Measurements from ENCODE around the gene ADCY4. TPM values are rescaled to one million over a fixed set of nuclear protein-coding genes. Genes with fewer than 3 reads are reported as not detected.
"Not testable (repeated sequence)": the region's sequence is repeated elsewhere in the genome, so short reads cannot be mapped to it uniquely, and the experiment has no call there.

The ADCY4 gene
- total and polyA plus RNA-seq, 2 donors = 1.9 to 17.6 TPM

DNA sequence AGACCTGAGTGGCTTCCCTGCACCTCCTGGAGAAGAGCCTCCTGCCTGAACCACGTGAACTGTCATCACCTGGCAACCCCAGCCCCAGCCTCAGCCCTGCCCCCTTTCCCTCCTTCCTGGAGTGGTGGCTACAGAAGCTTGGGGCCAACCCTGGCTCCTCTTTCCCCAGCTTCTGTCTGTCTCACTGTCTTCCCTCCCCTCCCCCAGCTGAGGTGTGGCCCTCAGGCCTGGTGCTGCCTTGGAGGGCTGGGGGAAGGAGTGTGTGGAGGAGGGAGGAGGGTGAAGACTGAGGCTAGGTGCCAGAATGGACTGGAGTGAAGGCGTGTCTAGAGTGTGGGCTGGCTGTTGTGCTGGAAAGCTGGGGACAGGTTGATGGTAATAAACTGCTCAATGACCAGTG lies 42.8 kb upstream of the ADCY4 start:
- Histone ChIP-seq H3K27ac (ENCODE audit: low read depth in 1 of 2, low read length in 1 of 2) (no peak overlapping the region), H3K36me3 (ENCODE audit: control insufficient read depth in 2 of 2, insufficient read depth in 2 of 2, low read length in 1 of 2) (peaks cover 0 to 2% of the 10 kb centered on the region in 2 donors), H3K27me3 (ENCODE audit: control insufficient read depth in 2 of 2, insufficient read depth in 1 of 2, low read length in 1 of 2) (no peaks in the 10 kb centered on the region), H3K9me3 (ENCODE audit: control insufficient read depth in 2 of 2, insufficient read depth in 1 of 2, low read length in 1 of 2) (no peaks in the 10 kb centered on the region), H3K4me3 (ENCODE audit: low read length in 2 of 2) (no peak overlapping the region), H3K4me1 (ENCODE audit: control insufficient read depth in 2 of 2, insufficient read depth in 2 of 2, low read length in 2 of 2) (peaks cover 0 to 23% of the 10 kb centered on the region in 2 donors)
- peak in 5 of 9 donors; percentile 19 to 58 (median 33) for DNase-seq (ENCODE audit: low read depth in 6 of 9, low spot score in 9 of 9)
- WGBS = 48% methylated on average over 2 of the region's 2 CpGs

DNA sequence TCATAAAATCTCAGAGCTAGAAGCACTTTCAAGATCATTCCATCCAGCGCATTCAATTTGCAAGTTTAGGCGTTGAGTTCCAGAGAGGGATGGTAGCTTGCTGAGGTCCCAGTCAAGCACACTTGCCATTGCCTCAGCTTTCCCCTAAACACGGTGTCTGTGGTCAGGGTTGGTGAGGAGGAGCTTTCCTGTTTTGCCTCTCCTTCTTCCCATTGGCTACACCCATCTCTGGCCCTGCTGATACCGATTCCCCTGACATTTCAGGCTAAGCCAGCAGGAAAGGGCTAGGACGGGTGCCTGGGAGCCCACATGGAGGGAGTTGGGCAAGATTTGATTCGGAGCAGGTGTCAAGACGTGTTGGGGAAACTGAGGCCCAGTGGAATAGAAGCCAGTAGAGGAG lies 42.3 kb upstream of the ADCY4 start:
- DNase-seq (ENCODE audit: low read depth in 6 of 9, low spot score in 9 of 9) = no peak
- WGBS = 79% methylated on average over 7 of the region's 7 CpGs
- Histone ChIP-seq H3K4me3 (ENCODE audit: low read length in 2 of 2) (no peak overlapping the region), H3K4me1 (ENCODE audit: control insufficient read depth in 2 of 2, insufficient read depth in 2 of 2, low read length in 2 of 2) (peaks cover 0 to 23% of the 10 kb centered on the region in 2 donors), H3K27ac (ENCODE audit: low read depth in 1 of 2, low read length in 1 of 2) (no peak overlapping the region), H3K36me3 (ENCODE audit: control insufficient read depth in 2 of 2, insufficient read depth in 2 of 2, low read length in 1 of 2) (peaks cover 0 to 2% of the 10 kb centered on the region in 2 donors), H3K27me3 (ENCODE audit: control insufficient read depth in 2 of 2, insufficient read depth in 1 of 2, low read length in 1 of 2) (no peaks in the 10 kb centered on the region), H3K9me3 (ENCODE audit: control insufficient read depth in 2 of 2, insufficient read depth in 1 of 2, low read length in 1 of 2) (no peaks in the 10 kb centered on the region)

- DNase-seq (ENCODE audit: low read depth in 6 of 9, low spot score in 9 of 9) = no peak
- Histone ChIP-seq H3K36me3 (ENCODE audit: control insufficient read depth in 2 of 2, insufficient read depth in 2 of 2, low read length in 1 of 2) (peaks cover 0 to 2% of the 10 kb centered on the region in 2 donors), H3K4me3 (ENCODE audit: low read length in 2 of 2) (no peak overlapping the region), H3K27ac (ENCODE audit: low read depth in 1 of 2, low read length in 1 of 2) (no peak overlapping the region), H3K4me1 (ENCODE audit: control insufficient read depth in 2 of 2, insufficient read depth in 2 of 2, low read length in 2 of 2) (peaks cover 0 to 23% of the 10 kb centered on the region in 2 donors), H3K9me3 (ENCODE audit: control insufficient read depth in 2 of 2, insufficient read depth in 1 of 2, low read length in 1 of 2) (no peaks in the 10 kb centered on the region), H3K27me3 (ENCODE audit: control insufficient read depth in 2 of 2, insufficient read depth in 1 of 2, low read length in 1 of 2) (no peaks in the 10 kb centered on the region)
- WGBS = 85% methylated on average over 16 of the region's 16 CpGs
Measured at GRCh38 chr14:24376448-24377070, 41.7 kb upstream of the ADCY4 start.

- peaks cover 0 to 39% of the 10 kb centered on the region in 2 donors for H3K4me1 ChIP-seq (ENCODE audit: control insufficient read depth in 2 of 2, insufficient read depth in 2 of 2, low read length in 2 of 2)
- H3K4me3 ChIP-seq (ENCODE audit: low read length in 2 of 2) = no peak overlapping the region
- H3K27ac ChIP-seq (ENCODE audit: low read depth in 1 of 2, low read length in 1 of 2) = no peak overlapping the region
- H3K27me3 ChIP-seq (ENCODE audit: control insufficient read depth in 2 of 2, insufficient read depth in 1 of 2, low read length in 1 of 2) = peaks cover 3 to 13% of the 10 kb centered on the region in 2 donors
- WGBS = 96% methylated on average over 12 of the region's 12 CpGs
- peaks cover 0 to 2% of the 10 kb centered on the region in 2 donors for H3K36me3 ChIP-seq (ENCODE audit: control insufficient read depth in 2 of 2, insufficient read depth in 2 of 2, low read length in 1 of 2)
- no peak for DNase-seq (ENCODE audit: low read depth in 6 of 9, low spot score in 9 of 9)
- no peaks in the 10 kb centered on the region for H3K9me3 ChIP-seq (ENCODE audit: control insufficient read depth in 2 of 2, insufficient read depth in 1 of 2, low read length in 1 of 2)
Measured at GRCh38 chr14:24372701-24373416, 38.0 kb upstream of the ADCY4 start.

- not testable (repeated sequence) for H3K36me3 ChIP-seq (ENCODE audit: control insufficient read depth in 2 of 2, insufficient read depth in 2 of 2, low read length in 1 of 2); DNase-seq (ENCODE audit: low read depth in 6 of 9, low spot score in 9 of 9); H3K9me3 ChIP-seq (ENCODE audit: control insufficient read depth in 2 of 2, insufficient read depth in 1 of 2, low read length in 1 of 2); H3K4me3 ChIP-seq (ENCODE audit: low read length in 2 of 2); H3K27ac ChIP-seq (ENCODE audit: low read depth in 1 of 2, low read length in 1 of 2)
- WGBS = 94% methylated on average over 3 of the region's 3 CpGs
- Histone ChIP-seq H3K4me1 (ENCODE audit: control insufficient read depth in 2 of 2, insufficient read depth in 2 of 2, low read length in 2 of 2) (peaks cover 7 to 38% of the 10 kb centered on the region in 2 donors), H3K27me3 (ENCODE audit: control insufficient read depth in 2 of 2, insufficient read depth in 1 of 2, low read length in 1 of 2) (peaks cover 11 to 25% of the 10 kb centered on the region in 2 donors)
Measured at GRCh38 chr14:24371605-24372004, 36.7 kb upstream of the ADCY4 start.

GRCh38 chr14:24370748-24371147 lies 35.9 kb upstream of the ADCY4 start:
- WGBS = 96% methylated on average over 1 of the region's 1 CpG
- H3K4me3 ChIP-seq (ENCODE audit: low read length in 2 of 2) = no peak overlapping the region
- peaks cover 11 to 38% of the 10 kb centered on the region in 2 donors for H3K4me1 ChIP-seq (ENCODE audit: control insufficient read depth in 2 of 2, insufficient read depth in 2 of 2, low read length in 2 of 2)
- H3K36me3 ChIP-seq (ENCODE audit: control insufficient read depth in 2 of 2, insufficient read depth in 2 of 2, low read length in 1 of 2) = peaks cover 0 to 2% of the 10 kb centered on the region in 2 donors
- H3K9me3 ChIP-seq (ENCODE audit: control insufficient read depth in 2 of 2, insufficient read depth in 1 of 2, low read length in 1 of 2) = peaks cover 0 to 3% of the 10 kb centered on the region in 2 donors
- peaks cover 15 to 34% of the 10 kb centered on the region in 2 donors for H3K27me3 ChIP-seq (ENCODE audit: control insufficient read depth in 2 of 2, insufficient read depth in 1 of 2, low read length in 1 of 2)
- no peak overlapping the region for H3K27ac ChIP-seq (ENCODE audit: low read depth in 1 of 2, low read length in 1 of 2)
- DNase-seq (ENCODE audit: low read depth in 6 of 9, low spot score in 9 of 9) = no peak

GRCh38 chr14:24369907-24370687 lies 35.2 kb upstream of the ADCY4 start:
- H3K27me3 ChIP-seq (ENCODE audit: control insufficient read depth in 2 of 2, insufficient read depth in 1 of 2, low read length in 1 of 2) = peaks cover 18 to 36% of the 10 kb centered on the region in 2 donors
- H3K4me3 ChIP-seq (ENCODE audit: low read length in 2 of 2) = no peak overlapping the region
- H3K4me1 ChIP-seq (ENCODE audit: control insufficient read depth in 2 of 2, insufficient read depth in 2 of 2, low read length in 2 of 2) = peaks cover 12 to 41% of the 10 kb centered on the region in 2 donors
- H3K36me3 ChIP-seq (ENCODE audit: control insufficient read depth in 2 of 2, insufficient read depth in 2 of 2, low read length in 1 of 2) = no peaks in the 10 kb centered on the region
- H3K27ac ChIP-seq (ENCODE audit: low read depth in 1 of 2, low read length in 1 of 2) = no peak overlapping the region
- 97% methylated on average over 32 of the region's 32 CpGs for WGBS
- no peak for DNase-seq (ENCODE audit: low read depth in 6 of 9, low spot score in 9 of 9)
- H3K9me3 ChIP-seq (ENCODE audit: control insufficient read depth in 2 of 2, insufficient read depth in 1 of 2, low read length in 1 of 2) = peaks cover 0 to 3% of the 10 kb centered on the region in 2 donors

DNA sequence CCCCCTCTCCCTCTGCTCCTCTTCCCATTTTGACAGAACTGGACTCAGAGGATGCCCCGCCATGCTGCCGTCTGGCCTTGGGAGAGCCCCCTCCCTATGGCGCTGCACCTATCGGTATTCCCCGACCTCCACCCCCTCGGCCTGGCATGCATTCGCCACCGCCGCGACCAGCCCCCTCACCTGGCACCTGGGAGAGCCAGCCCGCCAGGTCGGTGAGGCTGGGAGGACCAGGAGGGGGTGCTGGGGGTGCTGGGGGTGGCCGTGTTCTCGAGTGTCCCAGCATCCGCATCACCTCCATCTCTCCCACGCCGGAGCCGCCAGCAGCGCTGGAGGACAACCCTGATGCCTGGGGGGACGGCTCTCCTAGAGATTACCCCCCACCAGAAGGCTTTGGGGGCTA lies 34.6 kb upstream of the ADCY4 start:
- H3K36me3 ChIP-seq (ENCODE audit: control insufficient read depth in 2 of 2, insufficient read depth in 2 of 2, low read length in 1 of 2) = no peaks in the 10 kb centered on the region
- WGBS = 96% methylated on average over 20 of the region's 20 CpGs
- no peak overlapping the region for H3K4me3 ChIP-seq (ENCODE audit: low read length in 2 of 2)
- H3K4me1 ChIP-seq (ENCODE audit: control insufficient read depth in 2 of 2, insufficient read depth in 2 of 2, low read length in 2 of 2) = peaks cover 12 to 41% of the 10 kb centered on the region in 2 donors
- peaks cover 18 to 36% of the 10 kb centered on the region in 2 donors for H3K27me3 ChIP-seq (ENCODE audit: control insufficient read depth in 2 of 2, insufficient read depth in 1 of 2, low read length in 1 of 2)
- peaks cover 0 to 3% of the 10 kb centered on the region in 2 donors for H3K9me3 ChIP-seq (ENCODE audit: control insufficient read depth in 2 of 2, insufficient read depth in 1 of 2, low read length in 1 of 2)
- H3K27ac ChIP-seq (ENCODE audit: low read depth in 1 of 2, low read length in 1 of 2) = no peak overlapping the region
- DNase-seq (ENCODE audit: low read depth in 6 of 9, low spot score in 9 of 9) = no peak

Measured in thymus (tissue), 11 donors.